WTC11 (cell line): Measurements from ENCODE around the gene IGFBP2. TPM values are rescaled to one million over a fixed set of nuclear protein-coding genes. Genes with fewer than 3 reads are reported as not detected.

ENCODE experiments used
- ATAC-seq: fragments of 200-7000 bp; cut with Tn5 transposase; 2 replicates; pipeline ENCODE4 v1.10.0; 2021; ENCODE audit warnings: mild to moderate bottlenecking, moderate library complexity
- CTCF ChIA-PET: fragments of 300-600 bp; sonication (Branson Sonifier 250); formaldehyde crosslinking; loops from one replicate; lab custom pipeline; 2021; ENCODE audit warnings: antibody characterized with exemption; lab: Charles Lee
- POLR2A ChIA-PET: fragments of 350-600 bp; sonication (Branson Sonifier 250); formaldehyde crosslinking; loops from one replicate; lab custom pipeline; 2021; ENCODE audit warnings: antibody characterized with exemption; lab: Charles Lee
- DNase-seq: peaks from one replicate; pipeline ENCODE4 v3.0.0; 2021; ENCODE audit warnings: low spot score
- H3K27ac Mint-ChIP-seq: 2 replicates; pipeline ENCODE4 v1.8.0; 2021; ENCODE audit warnings: mixed read lengths
- H3K27me3 Mint-ChIP-seq: 2 replicates; pipeline ENCODE4 v1.8.0; 2021; ENCODE audit warnings: low read depth, mild to moderate bottlenecking, moderate library complexity, mixed read lengths
- H3K36me3 Mint-ChIP-seq: 2 replicates; pipeline ENCODE4 v1.8.0; 2021; ENCODE audit warnings: mixed read lengths
- H3K4me1 Mint-ChIP-seq: 2 replicates; pipeline ENCODE4 v1.8.0; 2022; ENCODE audit warnings: mixed read lengths
- H3K4me3 Mint-ChIP-seq: 2 replicates; pipeline ENCODE4 v1.8.0; 2021; ENCODE audit warnings: mild to moderate bottlenecking, moderate library complexity, mixed read lengths
- H3K9me3 Mint-ChIP-seq: 2 replicates; pipeline ENCODE4 v1.8.0; 2021; ENCODE audit warnings: mixed read lengths
- ATF1 ChIP-seq: sonication (generic); formaldehyde crosslinking; IDR thresholded peaks from 2 replicates; pipeline ENCODE4 v1.8.1; 2023; ENCODE audit warnings: mild to moderate bottlenecking, moderate library complexity, missing genetic modification reagents
- HMGA2 ChIP-seq: fragments of 250-450 bp; sonication (Bioruptor Pico); IDR thresholded peaks from 2 replicates; pipeline ENCODE4 v1.4.0; 2021; ENCODE audit warnings: mild to moderate bottlenecking, moderate library complexity
- JUN ChIP-seq: sonication (generic); formaldehyde crosslinking; IDR thresholded peaks from 2 replicates; pipeline ENCODE4 v1.8.0; 2023; ENCODE audit warnings: mild to moderate bottlenecking, missing genetic modification reagents
- MLX ChIP-seq: sonication (generic); formaldehyde crosslinking; IDR thresholded peaks from 2 replicates; pipeline ENCODE4 v1.8.1; 2023; ENCODE audit warnings: mild to moderate bottlenecking, missing genetic modification reagents, moderate library complexity
- NFE2L1 ChIP-seq: sonication (generic); formaldehyde crosslinking; IDR thresholded peaks from 2 replicates; pipeline ENCODE4 v1.8.1; 2023; ENCODE audit warnings: missing genetic modification reagents
- NR2C2 ChIP-seq: sonication (generic); formaldehyde crosslinking; IDR thresholded peaks from 2 replicates; pipeline ENCODE4 v1.8.0; 2022; ENCODE audit warnings: mild to moderate bottlenecking, missing genetic modification reagents
- PRRX2 ChIP-seq: fragments of 250-450 bp; sonication (Bioruptor Pico); IDR thresholded peaks from 2 replicates; pipeline ENCODE4 v1.8.0; 2021; ENCODE audit warnings: mild to moderate bottlenecking
- RELA ChIP-seq: sonication (generic); formaldehyde crosslinking; IDR thresholded peaks from 2 replicates; pipeline ENCODE4 v1.8.1; 2022; ENCODE audit warnings: missing genetic modification reagents, mild to moderate bottlenecking, borderline replicate concordance
- SMAD3 ChIP-seq: sonication (generic); formaldehyde crosslinking; IDR thresholded peaks from 2 replicates; pipeline ENCODE4 v1.8.0; 2022; ENCODE audit warnings: missing genetic modification reagents, mild to moderate bottlenecking, borderline replicate concordance
- TCF7 ChIP-seq: sonication (generic); formaldehyde crosslinking; IDR thresholded peaks from 2 replicates; pipeline ENCODE4 v1.8.0; 2022; ENCODE audit warnings: mild to moderate bottlenecking, low read depth, missing genetic modification reagents, moderate library complexity
- TEAD1 ChIP-seq: sonication (generic); formaldehyde crosslinking; IDR thresholded peaks from 2 replicates; pipeline ENCODE4 v1.8.0; 2022; ENCODE audit warnings: mild to moderate bottlenecking, missing genetic modification reagents
- TP53 ChIP-seq: sonication (generic); formaldehyde crosslinking; IDR thresholded peaks from 2 replicates; pipeline ENCODE4 v1.8.1; 2023; ENCODE audit warnings: mild to moderate bottlenecking, missing genetic modification reagents
- ZNF121 ChIP-seq: sonication (generic); formaldehyde crosslinking; IDR thresholded peaks from 2 replicates; pipeline ENCODE4 v1.8.0; 2023; ENCODE audit warnings: missing genetic modification reagents
- ZNF138 ChIP-seq: sonication (generic); formaldehyde crosslinking; conservative IDR thresholded peaks from 2 replicates; pipeline ENCODE4 v1.8.1; 2022; ENCODE audit warnings: mild to moderate bottlenecking, moderate library complexity, missing genetic modification reagents
- ZNF232 ChIP-seq: sonication (generic); formaldehyde crosslinking; IDR thresholded peaks from 2 replicates; pipeline ENCODE4 v1.8.0; 2022; ENCODE audit warnings: mild to moderate bottlenecking, missing genetic modification reagents
- ZNF416 ChIP-seq: fragments of 250-450 bp; sonication (Bioruptor Pico); IDR thresholded peaks from 2 replicates; pipeline ENCODE4 v1.9.0; 2021; ENCODE audit warnings: mild to moderate bottlenecking, inconsistent platforms
- ZNF671 ChIP-seq: fragments of 250-450 bp; sonication (Bioruptor Pico); IDR thresholded peaks from 2 replicates; pipeline ENCODE4 v1.8.0; 2021; ENCODE audit warnings: mild to moderate bottlenecking
- total RNA-seq: library from RNA; stranded (reverse); gene quantifications from 3 replicates; pipeline ENCODE4 v1.2.3, GENCODE V29; 2021
- TF ChIP-seq, protein P1 (sequence below): sonication (generic); formaldehyde crosslinking; IDR thresholded peaks from 2 replicates; pipeline ENCODE4 v1.8.0; 2023; ENCODE audit warnings: mild to moderate bottlenecking, missing genetic modification reagents
- TF ChIP-seq, protein P2 (sequence below): fragments of 250-450 bp; sonication (Bioruptor Pico); IDR thresholded peaks from 2 replicates; pipeline ENCODE4 v2.1.2; 2022; ENCODE audit warnings: mild to moderate bottlenecking, moderate library complexity
- TF ChIP-seq, protein P3 (sequence below): fragments of 250-450 bp; sonication (Bioruptor Pico); IDR thresholded peaks from 2 replicates; pipeline ENCODE4 v1.9.0; 2021; ENCODE audit warnings: moderate library complexity, mild to moderate bottlenecking, inconsistent platforms, borderline replicate concordance
- TF ChIP-seq, protein P4 (sequence below): sonication (generic); formaldehyde crosslinking; IDR thresholded peaks from 2 replicates; pipeline ENCODE4 v1.8.1; 2023; ENCODE audit warnings: mild to moderate bottlenecking, missing genetic modification reagents
- TF ChIP-seq, protein P5 (sequence below): sonication (generic); formaldehyde crosslinking; IDR thresholded peaks from 2 replicates; pipeline ENCODE4 v1.8.0; 2022; ENCODE audit warnings: mild to moderate bottlenecking, missing genetic modification reagents
- TF ChIP-seq, protein P6 (sequence below): fragments of 250-450 bp; sonication (Bioruptor Pico); conservative IDR thresholded peaks from 2 replicates; pipeline ENCODE4 v1.9.0; 2021; ENCODE audit warnings: mild to moderate bottlenecking
- TF ChIP-seq, protein P7 (sequence below): sonication (generic); formaldehyde crosslinking; IDR thresholded peaks from 2 replicates; pipeline ENCODE4 v1.8.1; 2022; ENCODE audit warnings: missing genetic modification reagents, borderline replicate concordance

The IGFBP2 gene
- total RNA-seq, 1 experiment from 2014 or later, result 514 TPM

DNA sequence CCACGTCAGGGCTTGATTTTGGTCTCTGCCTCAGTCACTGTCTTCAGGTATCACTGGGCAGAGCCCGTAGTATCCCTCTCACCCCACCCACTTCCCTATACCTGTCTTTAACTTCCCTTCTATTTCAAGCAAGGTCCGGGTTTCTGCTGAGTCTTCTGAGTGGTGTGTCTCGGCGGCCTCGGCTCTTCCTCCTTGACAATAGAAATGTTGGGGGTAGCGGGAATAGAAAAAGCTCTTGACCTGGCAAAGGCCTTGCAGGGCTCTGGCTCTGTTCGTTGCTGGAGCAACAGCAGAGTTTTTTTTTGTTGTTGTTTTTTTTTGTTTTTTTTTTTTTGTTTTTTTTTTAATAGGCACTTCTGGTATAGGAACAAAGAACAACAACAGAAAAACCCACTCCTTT lies 78.1 kb downstream of the IGFBP2 start (continued):
- TF ChIP-seq ATF1 (CRISPR knock-in tag) (no peak), JUN (CRISPR knock-in tag) (no peak), MLX (no peak), HMGA2 (CRISPR knock-in tag) (no peak)
- TF ChIP-seq, protein P1, sequence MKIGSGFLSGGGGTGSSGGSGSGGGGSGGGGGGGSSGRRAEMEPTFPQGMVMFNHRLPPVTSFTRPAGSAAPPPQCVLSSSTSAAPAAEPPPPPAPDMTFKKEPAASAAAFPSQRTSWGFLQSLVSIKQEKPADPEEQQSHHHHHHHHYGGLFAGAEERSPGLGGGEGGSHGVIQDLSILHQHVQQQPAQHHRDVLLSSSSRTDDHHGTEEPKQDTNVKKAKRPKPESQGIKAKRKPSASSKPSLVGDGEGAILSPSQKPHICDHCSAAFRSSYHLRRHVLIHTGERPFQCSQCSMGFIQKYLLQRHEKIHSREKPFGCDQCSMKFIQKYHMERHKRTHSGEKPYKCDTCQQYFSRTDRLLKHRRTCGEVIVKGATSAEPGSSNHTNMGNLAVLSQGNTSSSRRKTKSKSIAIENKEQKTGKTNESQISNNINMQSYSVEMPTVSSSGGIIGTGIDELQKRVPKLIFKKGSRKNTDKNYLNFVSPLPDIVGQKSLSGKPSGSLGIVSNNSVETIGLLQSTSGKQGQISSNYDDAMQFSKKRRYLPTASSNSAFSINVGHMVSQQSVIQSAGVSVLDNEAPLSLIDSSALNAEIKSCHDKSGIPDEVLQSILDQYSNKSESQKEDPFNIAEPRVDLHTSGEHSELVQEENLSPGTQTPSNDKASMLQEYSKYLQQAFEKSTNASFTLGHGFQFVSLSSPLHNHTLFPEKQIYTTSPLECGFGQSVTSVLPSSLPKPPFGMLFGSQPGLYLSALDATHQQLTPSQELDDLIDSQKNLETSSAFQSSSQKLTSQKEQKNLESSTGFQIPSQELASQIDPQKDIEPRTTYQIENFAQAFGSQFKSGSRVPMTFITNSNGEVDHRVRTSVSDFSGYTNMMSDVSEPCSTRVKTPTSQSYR (CRISPR knock-in tag), result no peak
- TF ChIP-seq, protein P2, sequence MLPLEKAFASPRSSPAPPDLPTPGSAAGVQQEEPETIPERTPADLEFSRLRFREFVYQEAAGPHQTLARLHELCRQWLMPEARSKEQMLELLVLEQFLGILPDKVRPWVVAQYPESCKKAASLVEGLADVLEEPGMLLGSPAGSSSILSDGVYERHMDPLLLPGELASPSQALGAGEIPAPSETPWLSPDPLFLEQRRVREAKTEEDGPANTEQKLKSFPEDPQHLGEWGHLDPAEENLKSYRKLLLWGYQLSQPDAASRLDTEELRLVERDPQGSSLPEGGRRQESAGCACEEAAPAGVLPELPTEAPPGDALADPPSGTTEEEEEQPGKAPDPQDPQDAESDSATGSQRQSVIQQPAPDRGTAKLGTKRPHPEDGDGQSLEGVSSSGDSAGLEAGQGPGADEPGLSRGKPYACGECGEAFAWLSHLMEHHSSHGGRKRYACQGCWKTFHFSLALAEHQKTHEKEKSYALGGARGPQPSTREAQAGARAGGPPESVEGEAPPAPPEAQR (CRISPR knock-in tag), result no peak
- TF ChIP-seq, protein P3, sequence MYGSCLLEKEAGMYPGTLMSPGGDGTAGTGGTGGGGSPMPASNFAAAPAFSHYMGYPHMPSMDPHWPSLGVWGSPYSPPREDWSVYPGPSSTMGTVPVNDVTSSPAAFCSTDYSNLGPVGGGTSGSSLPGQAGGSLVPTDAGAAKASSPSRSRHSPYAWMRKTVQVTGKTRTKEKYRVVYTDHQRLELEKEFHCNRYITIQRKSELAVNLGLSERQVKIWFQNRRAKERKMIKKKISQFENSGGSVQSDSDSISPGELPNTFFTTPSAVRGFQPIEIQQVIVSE (CRISPR knock-in tag), result no peak
- TF ChIP-seq, protein P4, sequence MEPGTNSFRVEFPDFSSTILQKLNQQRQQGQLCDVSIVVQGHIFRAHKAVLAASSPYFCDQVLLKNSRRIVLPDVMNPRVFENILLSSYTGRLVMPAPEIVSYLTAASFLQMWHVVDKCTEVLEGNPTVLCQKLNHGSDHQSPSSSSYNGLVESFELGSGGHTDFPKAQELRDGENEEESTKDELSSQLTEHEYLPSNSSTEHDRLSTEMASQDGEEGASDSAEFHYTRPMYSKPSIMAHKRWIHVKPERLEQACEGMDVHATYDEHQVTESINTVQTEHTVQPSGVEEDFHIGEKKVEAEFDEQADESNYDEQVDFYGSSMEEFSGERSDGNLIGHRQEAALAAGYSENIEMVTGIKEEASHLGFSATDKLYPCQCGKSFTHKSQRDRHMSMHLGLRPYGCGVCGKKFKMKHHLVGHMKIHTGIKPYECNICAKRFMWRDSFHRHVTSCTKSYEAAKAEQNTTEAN, result no peak

DNA sequence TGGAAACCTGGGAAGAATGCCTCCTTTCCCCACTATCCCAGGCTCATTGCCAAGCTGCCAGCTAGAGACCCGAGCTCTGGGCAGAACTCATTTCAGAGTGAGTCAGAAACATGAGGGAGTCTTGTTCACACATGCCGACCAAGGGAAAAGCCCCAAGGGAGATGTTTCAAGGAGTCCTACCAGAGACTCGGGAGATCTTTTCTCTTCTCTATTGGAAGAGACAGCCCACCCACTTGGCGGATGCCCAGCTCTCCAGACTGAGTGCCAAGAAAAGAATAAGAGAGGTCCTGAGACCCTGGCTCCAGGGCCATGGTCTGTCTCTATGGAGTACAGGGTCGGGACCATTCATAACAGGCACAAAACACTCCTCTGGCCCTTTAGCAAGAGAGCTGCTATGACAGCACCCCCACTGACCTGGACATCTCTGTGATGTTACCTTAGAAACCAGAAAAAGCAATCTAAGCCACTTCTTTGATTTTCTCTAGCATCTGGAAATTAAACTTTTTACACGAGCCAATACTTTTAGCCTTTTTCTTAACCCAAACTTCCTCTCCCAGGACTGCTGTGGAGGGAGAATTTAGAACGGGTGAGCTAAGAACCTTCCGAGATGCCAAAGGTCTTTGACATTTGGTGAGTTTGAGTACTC lies 80.6 kb downstream of the IGFBP2 start:
- no peak for DNase-seq
- no peak overlapping the region for H3K4me3 Mint-ChIP-seq
- no peaks in the 10 kb centered on the region for H3K36me3 Mint-ChIP-seq
- ChIA-PET CTCF (no interaction called here), POLR2A (interaction anchor here (0.6 kb wide), 2 partner anchors 19 to 1442 kb away, joined by 3 to 10 read pairs; partner anchors contain the start of gene IGFBP5)
- no peak overlapping the region for H3K27ac Mint-ChIP-seq
- peaks cover 6% of the 10 kb centered on the region for H3K9me3 Mint-ChIP-seq
- ATAC-seq, result no peak
- H3K4me1 Mint-ChIP-seq, result peaks cover 7% of the 10 kb centered on the region
- H3K27me3 Mint-ChIP-seq, result no peaks in the 10 kb centered on the region; the same call in 1 of the 2 replicates
- TF ChIP-seq, protein P5, sequence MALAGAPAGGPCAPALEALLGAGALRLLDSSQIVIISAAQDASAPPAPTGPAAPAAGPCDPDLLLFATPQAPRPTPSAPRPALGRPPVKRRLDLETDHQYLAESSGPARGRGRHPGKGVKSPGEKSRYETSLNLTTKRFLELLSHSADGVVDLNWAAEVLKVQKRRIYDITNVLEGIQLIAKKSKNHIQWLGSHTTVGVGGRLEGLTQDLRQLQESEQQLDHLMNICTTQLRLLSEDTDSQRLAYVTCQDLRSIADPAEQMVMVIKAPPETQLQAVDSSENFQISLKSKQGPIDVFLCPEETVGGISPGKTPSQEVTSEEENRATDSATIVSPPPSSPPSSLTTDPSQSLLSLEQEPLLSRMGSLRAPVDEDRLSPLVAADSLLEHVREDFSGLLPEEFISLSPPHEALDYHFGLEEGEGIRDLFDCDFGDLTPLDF (CRISPR knock-in tag), result no peak
- TF ChIP-seq ZNF138 (no peak), NFE2L1 (CRISPR knock-in tag) (no peak), TEAD1 (CRISPR knock-in tag) (no peak), RELA (CRISPR knock-in tag) (no peak), TCF7 (CRISPR knock-in tag) (no peak), SMAD3 (CRISPR knock-in tag) (no peak), TP53 (CRISPR knock-in tag) (no peak), NR2C2 (CRISPR knock-in tag) (no peak), PRRX2 (CRISPR knock-in tag) (no peak), ZNF121 (CRISPR knock-in tag) (no peak), ZNF671 (no peak), MLX (no peak), ZNF232 (CRISPR knock-in tag) (no peak), ZNF416 (CRISPR knock-in tag) (no peak)
- TF ChIP-seq, protein P6, sequence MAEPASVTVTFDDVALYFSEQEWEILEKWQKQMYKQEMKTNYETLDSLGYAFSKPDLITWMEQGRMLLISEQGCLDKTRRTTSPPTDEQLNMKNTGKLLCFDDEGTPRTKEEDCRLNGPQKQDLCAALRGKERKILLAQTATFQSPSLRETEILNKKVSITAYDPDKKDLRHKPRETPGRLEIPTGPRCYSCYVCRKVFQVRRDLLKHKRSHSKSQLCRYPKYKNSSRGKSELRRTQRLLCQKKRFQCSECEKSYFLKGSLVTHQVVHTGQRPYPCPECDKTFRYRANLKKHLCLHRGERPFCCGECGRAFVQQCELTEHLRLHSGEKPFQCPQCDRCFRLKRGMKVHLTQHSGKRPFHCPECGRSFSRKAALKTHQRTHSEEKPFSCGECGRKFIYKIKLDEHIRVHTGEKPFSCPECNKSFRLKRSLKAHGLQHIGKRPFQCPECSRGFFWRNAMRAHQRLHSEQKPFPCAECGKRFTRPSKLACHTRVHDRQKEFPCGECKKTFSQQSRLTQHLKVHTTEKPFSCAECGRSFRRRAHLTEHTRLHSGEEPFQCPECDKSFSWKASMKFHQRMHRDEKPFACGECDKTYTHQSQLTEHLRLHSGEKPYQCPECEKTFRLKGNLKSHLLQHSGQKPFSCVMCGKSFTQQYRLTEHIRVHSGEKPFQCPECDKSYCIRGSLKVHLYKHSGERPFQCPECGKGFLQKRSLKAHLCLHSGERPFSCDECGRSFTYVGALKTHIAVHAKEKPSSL (CRISPR knock-in tag), result no peak
- TF ChIP-seq, protein P7, sequence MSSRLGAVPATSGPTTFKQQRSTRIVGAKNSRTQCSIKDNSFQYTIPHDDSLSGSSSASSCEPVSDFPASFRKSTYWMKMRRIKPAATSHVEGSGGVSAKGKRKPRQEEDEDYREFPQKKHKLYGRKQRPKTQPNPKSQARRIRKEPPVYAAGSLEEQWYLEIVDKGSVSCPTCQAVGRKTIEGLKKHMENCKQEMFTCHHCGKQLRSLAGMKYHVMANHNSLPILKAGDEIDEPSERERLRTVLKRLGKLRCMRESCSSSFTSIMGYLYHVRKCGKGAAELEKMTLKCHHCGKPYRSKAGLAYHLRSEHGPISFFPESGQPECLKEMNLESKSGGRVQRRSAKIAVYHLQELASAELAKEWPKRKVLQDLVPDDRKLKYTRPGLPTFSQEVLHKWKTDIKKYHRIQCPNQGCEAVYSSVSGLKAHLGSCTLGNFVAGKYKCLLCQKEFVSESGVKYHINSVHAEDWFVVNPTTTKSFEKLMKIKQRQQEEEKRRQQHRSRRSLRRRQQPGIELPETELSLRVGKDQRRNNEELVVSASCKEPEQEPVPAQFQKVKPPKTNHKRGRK, result no peak
